H9 (cell line): Measurements from ENCODE around the gene SLC39A10. TPM values are rescaled to one million over a fixed set of nuclear protein-coding genes. Genes with fewer than 3 reads are reported as not detected.

Experiments
- DNase-seq: peaks from one replicate; pipeline ENCODE4 v3.0.0-alpha.2; 2017
- H2AFZ ChIP-seq: one replicate; pipeline ENCODE4 v1.6.1; 2013; ENCODE audit warnings: mild to moderate bottlenecking, low read length, control low read depth, moderate library complexity
- H2AK5ac ChIP-seq: 2 replicates; pipeline ENCODE4 v1.6.1; 2013; ENCODE audit warnings: low read length, control low read depth, mixed read lengths; ENCODE audit not compliant: insufficient read length
- H2BK120ac ChIP-seq: one replicate; pipeline ENCODE4 v1.6.1; 2013; ENCODE audit warnings: low read depth, mild to moderate bottlenecking, low read length, control low read depth, inconsistent platforms; ENCODE audit not compliant: poor library complexity, severe bottlenecking
- H2BK12ac ChIP-seq: 2 replicates; pipeline ENCODE4 v1.6.1; 2013; ENCODE audit warnings: low read length, control low read depth, mixed read lengths, low read depth; ENCODE audit not compliant: insufficient read length
- H2BK15ac ChIP-seq: 2 replicates; pipeline ENCODE4 v1.6.1; 2013; ENCODE audit warnings: low read depth, low read length, control low read depth
- H2BK20ac ChIP-seq: one replicate; pipeline ENCODE4 v1.6.1; 2013; ENCODE audit warnings: low read depth, mild to moderate bottlenecking, low read length, control low read depth, inconsistent platforms; ENCODE audit not compliant: poor library complexity, severe bottlenecking
- H2BK5ac ChIP-seq: 2 replicates; pipeline ENCODE4 v1.6.1; 2013; ENCODE audit warnings: low read length, control low read depth, mixed read lengths; ENCODE audit not compliant: insufficient read length
- H3K14ac ChIP-seq: 2 replicates; pipeline ENCODE4 v1.6.1; 2013; ENCODE audit warnings: low read length, control low read depth; ENCODE audit not compliant: insufficient read depth
- H3K18ac ChIP-seq: 2 replicates; pipeline ENCODE4 v1.6.1; 2013; ENCODE audit warnings: low read depth, mild to moderate bottlenecking, mixed read lengths, low read length, control low read depth; ENCODE audit not compliant: insufficient read length
- H3K23ac ChIP-seq: 2 replicates; pipeline ENCODE4 v1.6.1; 2013; ENCODE audit warnings: low read length, control low read depth, mixed read lengths, low read depth; ENCODE audit not compliant: insufficient read length
- H3K23me2 ChIP-seq: 2 replicates; pipeline ENCODE4 v1.6.1; 2013; ENCODE audit warnings: low read depth, mild to moderate bottlenecking, mixed read lengths, low read length, control low read depth; ENCODE audit not compliant: insufficient read length, poor library complexity, severe bottlenecking
- H3K27ac ChIP-seq: 2 replicates; pipeline ENCODE4 v1.5.1; 2013; ENCODE audit warnings: low read length, control low read depth, mixed read lengths, low read depth; ENCODE audit not compliant: insufficient read length
- H3K27me3 ChIP-seq: 2 replicates; pipeline ENCODE4 v1.6.1; 2013; ENCODE audit warnings: low read length, control low read depth, inconsistent platforms; ENCODE audit not compliant: insufficient read depth
- H3K4ac ChIP-seq: 2 replicates; pipeline ENCODE4 v1.6.1; 2013; ENCODE audit warnings: low read depth, mild to moderate bottlenecking, control low read depth, inconsistent platforms, low read length, moderate library complexity
- H3K4me1 ChIP-seq: 2 replicates; pipeline ENCODE4 v1.6.1; 2013; ENCODE audit warnings: low read length, control low read depth, inconsistent platforms; ENCODE audit not compliant: insufficient read depth
- H3K4me2 ChIP-seq: 2 replicates; pipeline ENCODE4 v1.6.1; 2013; ENCODE audit warnings: low read length, control low read depth, mixed read lengths; ENCODE audit not compliant: insufficient read length, insufficient read depth
- H3K56ac ChIP-seq: 2 replicates; pipeline ENCODE4 v1.6.1; 2013; ENCODE audit warnings: low read depth, mild to moderate bottlenecking, mixed read lengths, low read length, control low read depth; ENCODE audit not compliant: insufficient read length
- H3K79me1 ChIP-seq: 2 replicates; pipeline ENCODE4 v1.6.1; 2013; ENCODE audit warnings: low read depth, mild to moderate bottlenecking, moderate library complexity, low read length, control low read depth, inconsistent platforms; ENCODE audit not compliant: insufficient read depth, poor library complexity, severe bottlenecking
- H3K79me2 ChIP-seq: 2 replicates; pipeline ENCODE4 v1.6.1; 2013; ENCODE audit warnings: low read length, control low read depth, inconsistent platforms; ENCODE audit not compliant: insufficient read depth
- H3K9ac ChIP-seq: 2 replicates; pipeline ENCODE4 v1.6.1; 2013; ENCODE audit warnings: low read length, control low read depth, mixed read lengths; ENCODE audit not compliant: insufficient read length; ENCODE audit errors: extremely low read depth
- H3K9me3 ChIP-seq: one replicate; pipeline ENCODE4 v1.6.1; 2013; ENCODE audit warnings: low read depth, low read length, inconsistent platforms; ENCODE audit not compliant: control insufficient read depth
- H3T11ph ChIP-seq: one replicate; pipeline ENCODE4 v1.6.1; 2013; ENCODE audit warnings: mild to moderate bottlenecking, low read length, control low read depth, inconsistent platforms
- H4K20me1 ChIP-seq: one replicate; pipeline ENCODE4 v1.6.1; 2013; ENCODE audit not compliant: control insufficient read depth, insufficient read length, insufficient read depth
- H4K5ac ChIP-seq: 2 replicates; pipeline ENCODE4 v1.6.1; 2013; ENCODE audit warnings: low read depth, mild to moderate bottlenecking, mixed read lengths, low read length, control low read depth; ENCODE audit not compliant: insufficient read length
- H4K8ac ChIP-seq: replicated peaks from 2 replicates; pipeline ENCODE4 v1.6.1; 2013; ENCODE audit warnings: low read length, control low read depth, mixed read lengths, low read depth; ENCODE audit not compliant: insufficient read length
- H4K91ac ChIP-seq: 2 replicates; pipeline ENCODE4 v1.6.1; 2013; ENCODE audit warnings: low read depth, mild to moderate bottlenecking, moderate library complexity, mixed read lengths, low read length, control low read depth; ENCODE audit not compliant: insufficient read length
- H3K27ac Mint-ChIP-seq, 3 experiments: 2 replicates in 2 of 3; 3 replicates in 1 of 3; pipeline ENCODE4 v1.8.0; 2020 to 2021; ENCODE audit warnings: mixed read lengths in 3 of 3, mild to moderate bottlenecking in 1 of 3, moderate library complexity in 1 of 3
- H3K27me3 Mint-ChIP-seq: 2 replicates; pipeline ENCODE4 v1.8.0; 2021; ENCODE audit warnings: low read depth, mild to moderate bottlenecking, moderate library complexity, mixed read lengths
- H3K36me3 Mint-ChIP-seq, 3 experiments: 2 replicates in 2 of 3; 3 replicates in 1 of 3; pipeline ENCODE4 v1.8.0; 2020 to 2021; ENCODE audit warnings: low read depth in 3 of 3, mixed read lengths in 3 of 3; ENCODE audit not compliant: insufficient read depth in 1 of 3
- H3K4me1 Mint-ChIP-seq, 2 experiments: 2 replicates each; pipeline ENCODE4 v1.8.0; 2020; ENCODE audit warnings: mixed read lengths in 2 of 2
- H3K4me3 Mint-ChIP-seq, 2 experiments: 2 replicates in 1 of 2; 3 replicates in 1 of 2; pipeline ENCODE4 v1.8.0; 2020 to 2021; ENCODE audit warnings: mild to moderate bottlenecking in 2 of 2, mixed read lengths in 2 of 2, moderate library complexity in 1 of 2
- H3K9me3 Mint-ChIP-seq, 2 experiments: 2 replicates in 1 of 2; 3 replicates in 1 of 2; pipeline ENCODE4 v1.8.0; 2020; ENCODE audit warnings: mild to moderate bottlenecking in 2 of 2, mixed read lengths in 2 of 2, moderate library complexity in 1 of 2
- CTCF ChIP-seq: fragments of 200-600 bp; sonication (generic); conservative IDR thresholded peaks from 3 replicates; pipeline ENCODE4 v1.8.0; 2021; ENCODE audit warnings: antibody characterized with exemption, mild to moderate bottlenecking
- whole genome bisulfite sequencing: extraction: QIAGEN DNeasy Blood & Tissue Kit; methylation state at CpG from one replicate; pipeline ENCODE4 v1.1.7; 2013; ENCODE audit warnings: missing lambda C conversion rate, low lambda C conversion rate, mixed read lengths; ENCODE audit not compliant: insufficient read length; ENCODE audit errors: extremely low coverage; 5-methylcytosine and 5-hydroxymethylcytosine counted together
- total RNA-seq: library from RNA; stranded (reverse); gene quantifications from 2 replicates; pipeline ENCODE4 v1.2.1, GENCODE V29; 2021

Gene SLC39A10
- total RNA-seq, 1 experiment from 2014 or later: 161 TPM

- no peak overlapping the region for H3K4me3 Mint-ChIP-seq
- H4K91ac ChIP-seq: no peak overlapping the region
- no peaks in the 10 kb centered on the region for H3K9me3 ChIP-seq
- no peak overlapping the region for H2AFZ ChIP-seq
- H4K20me1 ChIP-seq: no peaks in the 10 kb centered on the region
- peaks cover 0 to 5% (median 5%) of the 10 kb centered on the region in 3 experiments; a peak in 4 of 7 replicates for H3K36me3 Mint-ChIP-seq
- no peak overlapping the region for H3K18ac ChIP-seq
- H3K79me1 ChIP-seq: no peaks in the 10 kb centered on the region
- H2BK12ac ChIP-seq: no peak overlapping the region
- no peak overlapping the region for H4K5ac ChIP-seq
- peaks cover 4 to 12% of the 10 kb centered on the region in 2 experiments; a peak in 2 of 4 replicates for H3K4me1 Mint-ChIP-seq
- H3K27me3 ChIP-seq: no peaks in the 10 kb centered on the region
- H2BK20ac ChIP-seq: no peak overlapping the region
- H2BK15ac ChIP-seq: no peak overlapping the region
- no peak overlapping the region for H2AK5ac ChIP-seq
- H3K79me2 ChIP-seq: no peaks in the 10 kb centered on the region
- no peak overlapping the region for H4K8ac ChIP-seq
- H3K56ac ChIP-seq: no peak overlapping the region
- no peak overlapping the region for H2BK5ac ChIP-seq
- H3K27ac Mint-ChIP-seq: no peak overlapping the region
- H3T11ph ChIP-seq: no peak overlapping the region
- no peak for DNase-seq
- no peak overlapping the region for H3K23ac ChIP-seq
- no CpG with 5 or more reads among the region's 3 CpGs for WGBS
- no peak overlapping the region for H3K14ac ChIP-seq
- H3K27me3 Mint-ChIP-seq: no peaks in the 10 kb centered on the region
- H3K4ac ChIP-seq: no peak overlapping the region
- peaks cover 5 to 7% of the 10 kb centered on the region in 2 experiments; a peak in 1 of 5 replicates for H3K9me3 Mint-ChIP-seq
- no peak overlapping the region for H2BK120ac ChIP-seq
- no peak overlapping the region for H3K27ac ChIP-seq
- H3K4me2 ChIP-seq: no peak overlapping the region
- no peak for TF ChIP-seq CTCF
- no peak overlapping the region for H3K9ac ChIP-seq
- H3K23me2 ChIP-seq: no peaks in the 10 kb centered on the region
- H3K4me1 ChIP-seq: no peaks in the 10 kb centered on the region; the same call in 1 of the 2 replicates
These were observed 101.8 kb downstream of the SLC39A10 start for GRCh38 chr2:195758846-195759245.
